Transverse colon (tissue), 4 donors: ENCODE results near the gene SQSTM1. TPM values are rescaled to one million over a fixed set of nuclear protein-coding genes. Genes with fewer than 3 reads are reported as not detected.

Experiments
- DNase-seq: peaks from one replicate; pipeline ENCODE4 v3.0.0-alpha.2; 2019
- H3K27ac ChIP-seq, 4 donors: fragments of 200-600 bp; sonication (generic); 2 replicates each; pipeline ENCODE4 v1.5.1; 2016 to 2018; ENCODE audit warnings: inconsistent platforms in 4 of 4
- H3K27me3 ChIP-seq: fragments of 200-600 bp; sonication (generic); 2 replicates; pipeline ENCODE4 v1.5.1; 2017; ENCODE audit warnings: inconsistent platforms
- H3K36me3 ChIP-seq, 4 donors: fragments of 200-600 bp; sonication (generic); 2 replicates each; pipeline ENCODE4 v1.5.1; 2017 to 2019; ENCODE audit warnings: inconsistent platforms in 4 of 4
- H3K4me1 ChIP-seq, 4 donors: fragments of 200-600 bp; sonication (generic); 2 replicates each; pipeline ENCODE4 v1.5.1; 2017 to 2020; ENCODE audit warnings: inconsistent platforms in 4 of 4
- H3K4me3 ChIP-seq, 4 donors: fragments of 200-600 bp; sonication (generic); 1 replicate in 1 of 4; 2 replicates in 3 of 4; pipeline versions ENCODE4 v1.5.1 to v1.6.1; 2017 to 2019; ENCODE audit warnings: inconsistent platforms in 4 of 4
- H3K9me3 ChIP-seq, 2 donors: fragments of 200-600 bp; sonication (generic); 2 replicates each; pipeline ENCODE4 v1.5.1; 2017 to 2019; ENCODE audit warnings: inconsistent platforms in 2 of 2
- CTCF ChIP-seq, 5 experiments: fragments of 200-600 bp in 3 of 5; fragments of 450-650 bp in 2 of 5; sonication (generic) in 3 of 5; IDR thresholded peaks; 1 replicate in 2 of 5; 2 replicates in 3 of 5; pipeline ENCODE4 v1.5.1; 2016 to 2017; ENCODE audit warnings: antibody characterized with exemption in 5 of 5, inconsistent platforms in 3 of 5, mild to moderate bottlenecking in 2 of 5, moderate library complexity in 1 of 5
- EP300 ChIP-seq: sonication (generic); formaldehyde crosslinking; IDR thresholded peaks from one replicate; pipeline ENCODE4 v1.6.1; 2017; ENCODE audit warnings: antibody characterized with exemption, low read depth
- POLR2A ChIP-seq: fragments of 450-650 bp; IDR thresholded peaks from one replicate; pipeline ENCODE4 v1.6.1; 2016; ENCODE audit warnings: antibody characterized with exemption, mild to moderate bottlenecking, moderate library complexity
- POLR2AphosphoS5 ChIP-seq, 3 donors: sonication (generic); formaldehyde crosslinking; IDR thresholded peaks; one replicate each; pipeline ENCODE4 v1.6.1; 2016; ENCODE audit warnings: antibody characterized with exemption in 3 of 3
- WGBS, 2 donors: methylation state at CpG; one replicate each; pipeline ENCODE4 v1.1.5; 2018; ENCODE audit warnings: low coverage in 1 of 2; 5-methylcytosine and 5-hydroxymethylcytosine counted together
- in situ Hi-C, 4 donors: fragments of 200-750 bp; cut with MboI; loops; one replicate each; pipeline versions ENCODE4 v1.15.0 to v1.15.1; 2017; ENCODE audit warnings: low sequenced_read_pairs in 3 of 4, low pct_ligation_motif_present in 1 of 4, low pct_unique_long_range_greater_than_20kb in 1 of 4
- intact Hi-C: fragments of 100-400 bp; cut with DNase I; formaldehyde crosslinking; loops from one replicate; pipeline ENCODE4 v1.15.1; 2023; ENCODE audit warnings: low total_unique reads
- total RNA-seq, 4 donors: library from RNA; depleted of rRNA; stranded (reverse); fragments of >200 nt; gene quantifications; one replicate each; pipeline ENCODE4 v1.1.0, GENCODE V29; 2016

SQSTM1 gene
- total RNA-seq, 4 donors from 2014 or later: 250 to 620 (median 432) TPM

- 84% methylated on average over 17 of the region's 17 CpGs; no CpG with 5 or more reads in 1 of the 2 donors for WGBS, 2 donors
- no peak for TF ChIP-seq POLR2A
- intact Hi-C loops: loop anchor here (5.0 kb wide), 1 partner anchor 1363 kb away; no protein-coding TSS in a partner anchor
- Histone ChIP-seq H3K27me3 (no peaks in the 10 kb centered on the region), H3K27ac (no peak overlapping the region), H3K9me3 (peaks cover 0 to 8% of the 10 kb centered on the region in 2 donors), H3K36me3 (peaks cover 0 to 37% (median 13%) of the 10 kb centered on the region in 4 donors), H3K4me1 (peaks cover 0 to 8% (median 3%) of the 10 kb centered on the region in 4 donors), H3K4me3 (no peak overlapping the region)
- DNase-seq: no peak
- in situ Hi-C loops: no loop called here
Measured at GRCh38 chr5:179840766-179841165, 20.1 kb downstream of the SQSTM1 start.

DNA sequence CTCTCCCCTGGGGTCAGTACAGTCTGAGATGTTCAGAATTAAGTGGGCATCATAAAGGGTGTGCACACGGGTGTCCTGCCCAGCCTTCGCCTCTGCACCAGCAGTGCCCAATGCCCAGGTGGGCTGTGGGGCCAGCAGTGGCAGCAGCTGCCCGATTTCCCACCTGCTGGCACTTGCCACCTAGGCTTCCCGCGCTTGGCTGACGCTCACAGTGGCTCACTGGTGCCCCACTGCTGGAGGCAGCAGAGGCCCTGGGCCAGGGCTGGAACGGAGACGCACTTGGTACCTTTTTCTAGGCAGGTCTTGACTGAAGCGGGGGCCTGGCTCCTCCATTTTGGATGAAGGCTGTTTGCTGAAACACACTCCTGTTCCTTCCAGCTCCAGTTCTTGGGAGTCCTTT lies 20.9 kb downstream of the SQSTM1 start:
- WGBS, 2 donors: 79 to 91% methylated on average over 2 to 9 of the region's 9 CpGs
- Histone ChIP-seq H3K9me3 (peaks cover 0 to 8% of the 10 kb centered on the region in 2 donors), H3K4me1 (peaks cover 0 to 3% (median under 1%) of the 10 kb centered on the region in 4 donors), H3K27ac (no peak overlapping the region), H3K36me3 (peaks cover 0 to 35% (median 13%) of the 10 kb centered on the region in 4 donors), H3K27me3 (no peaks in the 10 kb centered on the region), H3K4me3 (no peak overlapping the region)
- DNase-seq: no peak
- in situ Hi-C loops (no loop called here), intact Hi-C loops (loop anchor here (5.0 kb wide), 1 partner anchor 1364 kb away; no protein-coding TSS in a partner anchor)
- TF ChIP-seq EP300: no peak
- TF ChIP-seq POLR2AphosphoS5 (IDR thresholded peaks at IDR 0.05): no peak
- no peak for TF ChIP-seq POLR2A
- no peak for TF ChIP-seq CTCF (IDR thresholded peaks at IDR 0.05)

DNA sequence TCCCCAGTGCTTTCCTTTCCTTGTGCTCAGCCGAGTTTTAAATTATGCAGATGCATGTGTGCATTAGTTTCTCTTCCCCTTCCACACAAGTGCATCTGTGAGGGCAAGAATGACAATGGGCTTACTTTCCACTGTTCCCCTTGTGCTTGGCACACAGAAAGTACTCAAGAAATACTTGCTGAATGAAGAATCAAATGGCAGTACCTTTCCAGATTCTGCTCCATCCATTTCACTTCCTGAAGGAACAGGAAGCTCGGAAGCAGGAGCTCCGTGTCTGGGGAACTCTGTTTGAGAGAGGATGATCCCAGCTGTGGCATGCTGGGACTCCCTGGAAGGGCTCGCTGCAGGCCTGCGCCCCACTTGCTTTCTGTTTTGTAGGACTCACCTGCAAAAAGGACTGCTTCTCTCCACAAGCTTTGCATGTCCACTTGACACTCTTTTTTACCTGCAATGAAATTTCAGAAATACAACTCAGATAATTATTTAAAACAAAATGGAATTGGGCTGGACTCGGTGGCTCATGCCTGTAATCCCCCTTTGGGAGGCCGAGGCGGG lies 32.4 kb downstream of the SQSTM1 start:
- WGBS, 2 donors: 72 to 100% methylated on average over 3 to 8 of the region's 8 CpGs
- no peak for TF ChIP-seq POLR2A
- no peak for TF ChIP-seq CTCF (IDR thresholded peaks at IDR 0.05)
- TF ChIP-seq EP300: no peak
- no peak for TF ChIP-seq POLR2AphosphoS5 (IDR thresholded peaks at IDR 0.05)
- no peaks in the 10 kb centered on the region for H3K27me3 ChIP-seq
- no peak overlapping the region for H3K4me3 ChIP-seq
- no peaks in the 10 kb centered on the region for H3K9me3 ChIP-seq
- peaks cover 0 to 12% (median 5%) of the 10 kb centered on the region in 4 donors for H3K4me1 ChIP-seq
- in situ Hi-C loops: no loop called here
- H3K36me3 ChIP-seq: peaks cover 0 to 23% (median 11%) of the 10 kb centered on the region in 4 donors
- peak overlapping the region in 1 of 4 donors; percentile 17 for H3K27ac ChIP-seq
- DNase-seq: peak; percentile 33
- intact Hi-C loops: no loop called here

DNA sequence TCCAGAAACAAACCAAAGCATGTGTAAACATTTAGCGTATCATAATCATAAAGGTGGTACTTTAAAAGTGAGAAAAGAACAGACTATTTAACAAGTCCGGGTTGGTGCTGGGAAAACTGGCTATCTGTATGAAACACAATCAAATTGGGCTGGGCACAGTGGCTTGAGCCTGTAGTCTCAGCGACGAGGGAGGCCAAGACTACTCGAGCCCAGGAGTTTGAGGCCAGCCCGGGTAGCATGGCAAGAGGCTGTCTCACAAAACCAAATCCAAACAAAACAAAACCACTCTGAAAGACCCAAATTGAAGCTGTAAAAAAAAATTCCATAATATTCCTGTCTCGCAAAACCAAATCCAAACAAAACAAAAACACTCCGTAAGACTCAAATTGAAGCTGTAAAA lies 33.7 kb downstream of the SQSTM1 start:
- Histone ChIP-seq H3K27ac (no peak overlapping the region), H3K9me3 (no peaks in the 10 kb centered on the region), H3K4me1 (peaks cover 0 to 15% (median 6%) of the 10 kb centered on the region in 4 donors), H3K4me3 (no peak overlapping the region), H3K36me3 (peaks cover 0 to 16% (median 8%) of the 10 kb centered on the region in 4 donors), H3K27me3 (no peaks in the 10 kb centered on the region)
- TF ChIP-seq POLR2AphosphoS5 (IDR thresholded peaks at IDR 0.05) (no peak), POLR2A (no peak), CTCF (IDR thresholded peaks at IDR 0.05) (no peak), EP300 (no peak)
- no peak for DNase-seq
- in situ Hi-C loops (no loop called here), intact Hi-C loops (no loop called here)
- 89 to 90% methylated on average over 4 to 8 of the region's 8 CpGs for WGBS, 2 donors

- Histone ChIP-seq H3K4me3 (peak overlapping the region; percentile 84 to 93 (median 87)), H3K36me3 (peaks cover 0 to 8% (median 2%) of the 10 kb centered on the region in 4 donors), H3K27ac (peak overlapping the region; percentile 87 to 95 (median 93)), H3K27me3 (no peaks in the 10 kb centered on the region), H3K9me3 (no peaks in the 10 kb centered on the region), H3K4me1 (peaks cover 0 to 22% (median 10%) of the 10 kb centered on the region in 4 donors)
- in situ Hi-C loops (no loop called here), intact Hi-C loops (no loop called here)
- DNase-seq: peak; percentile 55
- 0% methylated on average over 31 of the region's 32 CpGs; no CpG with 5 or more reads in 1 of the 2 donors for WGBS, 2 donors
- TF ChIP-seq POLR2AphosphoS5 (IDR thresholded peaks at IDR 0.05) (no peak), POLR2A (no peak), EP300 (no peak), CTCF (IDR thresholded peaks at IDR 0.05) (no peak)
Measured at GRCh38 chr5:179858241-179858585, 37.5 kb downstream of the SQSTM1 start.
